Mesenteric fat pad (tissue), 1 donor: ENCODE data around the gene ETV2. TPM values are rescaled to one million over a fixed set of nuclear protein-coding genes. Genes with fewer than 3 reads are reported as not detected.
"Not testable (repeated sequence)": the region's sequence is repeated elsewhere in the genome, so short reads cannot be mapped to it uniquely, and the experiment has no call there.

ENCODE experiments used
- DNase-seq: peaks from one replicate; pipeline ENCODE4 v3.0.0-alpha.2; 2020; ENCODE audit warnings: low spot score
- long read RNA-seq: library from polyadenylated mRNA; unstranded; transcript quantifications from one replicate; pipeline ENCODE4 v2.0.0, GENCODE V29; 2020
- total RNA-seq: library from RNA; stranded (reverse); fragmentation: NEBNext Ultra II Directional; extraction: Animal tissue kit (Norgen Biotek cat#: 25700); gene quantifications from one replicate; pipeline ENCODE4 v1.2.1, GENCODE V29; 2021
- donor health status: DM: yes; HTN: yes; CAD: no.

The ETV2 gene
- total RNA-seq: 0.74 TPM
- long read RNA-seq: 0 reads

GRCh38 chr19:35641515-35642151 lies at the start of gene ETV2:
Gene ETV2, plus strand, starts transcription at chr19:35641745. Its CDS starts 716 bp downstream, at chr19:35642461.
- no peak for DNase-seq

GRCh38 chr19:35592226-35592625 lies 49.3 kb upstream of the ETV2 start:
- DNase-seq: no peak

- DNase-seq: not testable (repeated sequence)
These were observed 46.5 kb upstream of the ETV2 start for GRCh38 chr19:35595026-35595425.

GRCh38 chr19:35595928-35596327 lies 45.6 kb upstream of the ETV2 start:
- no peak for DNase-seq

- no peak for DNase-seq
These were observed 45.1 kb upstream of the ETV2 start for GRCh38 chr19:35596366-35596999.

GRCh38 chr19:35601971-35602370 lies 39.6 kb upstream of the ETV2 start:
- DNase-seq: no peak

GRCh38 chr19:35604436-35604835 lies 37.1 kb upstream of the ETV2 start:
- DNase-seq: not testable (repeated sequence)

- not testable (repeated sequence) for DNase-seq
These were observed 34.4 kb upstream of the ETV2 start for GRCh38 chr19:35607170-35607569.

GRCh38 chr19:35607661-35608060 lies 33.9 kb upstream of the ETV2 start:
- DNase-seq: no peak

GRCh38 chr19:35608251-35608650 lies 33.3 kb upstream of the ETV2 start:
- DNase-seq: no peak

- DNase-seq: no peak
These were observed 31.6 kb upstream of the ETV2 start for GRCh38 chr19:35609851-35610353.

- no peak for DNase-seq
These were observed 29.4 kb upstream of the ETV2 start for GRCh38 chr19:35612224-35612558.

- DNase-seq: peak; percentile 97
These were observed 28.8 kb upstream of the ETV2 start, which contains the start of gene HAUS5 for GRCh38 chr19:35612559-35613321. Gene HAUS5, plus strand, starts transcription at chr19:35612735. Its CDS starts 60 bp downstream, at chr19:35612795.

GRCh38 chr19:35613574-35613973 lies 28.0 kb upstream of the ETV2 start:
- DNase-seq: no peak

- DNase-seq: no peak
These were observed 26.5 kb upstream of the ETV2 start for GRCh38 chr19:35615036-35615435.

- DNase-seq: no peak
These were observed 22.7 kb upstream of the ETV2 start for GRCh38 chr19:35618857-35619256.

GRCh38 chr19:35619290-35619923 lies 22.1 kb upstream of the ETV2 start:
- no peak for DNase-seq

GRCh38 chr19:35620001-35620400 lies 21.5 kb upstream of the ETV2 start:
- DNase-seq: no peak

GRCh38 chr19:35621708-35622107 lies 19.8 kb upstream of the ETV2 start:
- no peak for DNase-seq

- DNase-seq: no peak
These were observed 18.8 kb upstream of the ETV2 start for GRCh38 chr19:35622750-35623149.

- no peak for DNase-seq
These were observed 18.1 kb upstream of the ETV2 start for GRCh38 chr19:35623327-35624010.
